Measurements from ENCODE around the gene SH3RF2. TPM values are rescaled to one million over a fixed set of nuclear protein-coding genes. Genes with fewer than 3 reads are reported as not detected.

SH3RF2 gene
- total RNA-seq, 4 donors from 2014 or later: 67.9 to 172 (median 96.3) TPM

DNA sequence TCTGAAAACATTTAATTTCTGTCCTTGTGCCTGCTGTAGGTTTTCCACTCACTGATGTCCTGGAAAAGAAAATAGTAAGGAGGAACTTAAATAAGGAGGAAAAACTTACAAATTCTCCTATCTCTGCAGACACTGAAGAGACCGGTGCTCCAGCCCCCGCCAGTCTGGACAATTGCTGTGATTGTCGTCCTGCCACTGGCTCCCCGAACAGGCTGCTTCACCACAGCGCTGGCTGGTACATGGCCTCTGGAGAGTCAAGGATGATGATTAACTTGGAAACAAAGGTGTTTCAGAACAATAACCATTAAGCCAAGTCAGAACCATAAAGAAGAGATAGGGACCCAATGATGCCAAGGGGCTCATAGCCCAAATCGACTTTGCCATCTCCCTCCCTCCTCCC lies 161.7 kb downstream of the SH3RF2 start:
- Histone ChIP-seq H3K4me3 (no peak overlapping the region), H3K36me3 (no peaks in the 10 kb centered on the region), H3K27me3 (no peaks in the 10 kb centered on the region), H3K27ac (no peak overlapping the region), H3K9me3 (no peaks in the 10 kb centered on the region), H3K4me1 (no peaks in the 10 kb centered on the region)
- no peak for DNase-seq
- 20 to 87% methylated on average over 2 to 6 of the region's 6 CpGs for WGBS, 2 donors (ENCODE audit: low coverage in 1 of 2)
- TF ChIP-seq POLR2A (IDR thresholded peaks at IDR 0.05) (no peak), POLR2AphosphoS5 (IDR thresholded peaks at IDR 0.05) (no peak), EP300 (IDR thresholded peaks at IDR 0.05; ENCODE audit: low read depth) (no peak)
- TF ChIP-seq, protein P1, sequence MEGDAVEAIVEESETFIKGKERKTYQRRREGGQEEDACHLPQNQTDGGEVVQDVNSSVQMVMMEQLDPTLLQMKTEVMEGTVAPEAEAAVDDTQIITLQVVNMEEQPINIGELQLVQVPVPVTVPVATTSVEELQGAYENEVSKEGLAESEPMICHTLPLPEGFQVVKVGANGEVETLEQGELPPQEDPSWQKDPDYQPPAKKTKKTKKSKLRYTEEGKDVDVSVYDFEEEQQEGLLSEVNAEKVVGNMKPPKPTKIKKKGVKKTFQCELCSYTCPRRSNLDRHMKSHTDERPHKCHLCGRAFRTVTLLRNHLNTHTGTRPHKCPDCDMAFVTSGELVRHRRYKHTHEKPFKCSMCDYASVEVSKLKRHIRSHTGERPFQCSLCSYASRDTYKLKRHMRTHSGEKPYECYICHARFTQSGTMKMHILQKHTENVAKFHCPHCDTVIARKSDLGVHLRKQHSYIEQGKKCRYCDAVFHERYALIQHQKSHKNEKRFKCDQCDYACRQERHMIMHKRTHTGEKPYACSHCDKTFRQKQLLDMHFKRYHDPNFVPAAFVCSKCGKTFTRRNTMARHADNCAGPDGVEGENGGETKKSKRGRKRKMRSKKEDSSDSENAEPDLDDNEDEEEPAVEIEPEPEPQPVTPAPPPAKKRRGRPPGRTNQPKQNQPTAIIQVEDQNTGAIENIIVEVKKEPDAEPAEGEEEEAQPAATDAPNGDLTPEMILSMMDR (IDR thresholded peaks at IDR 0.05): no peak
- in situ Hi-C loops (cut with MboI; ENCODE audit: low pct_ligation_motif_present in 1 of 4, low pct_unique_long_range_greater_than_20kb in 1 of 4, low sequenced_read_pairs in 3 of 4) (no loop called here), intact Hi-C loops (cut with DNase I; ENCODE audit: low total_unique reads) (no loop called here)

DNA sequence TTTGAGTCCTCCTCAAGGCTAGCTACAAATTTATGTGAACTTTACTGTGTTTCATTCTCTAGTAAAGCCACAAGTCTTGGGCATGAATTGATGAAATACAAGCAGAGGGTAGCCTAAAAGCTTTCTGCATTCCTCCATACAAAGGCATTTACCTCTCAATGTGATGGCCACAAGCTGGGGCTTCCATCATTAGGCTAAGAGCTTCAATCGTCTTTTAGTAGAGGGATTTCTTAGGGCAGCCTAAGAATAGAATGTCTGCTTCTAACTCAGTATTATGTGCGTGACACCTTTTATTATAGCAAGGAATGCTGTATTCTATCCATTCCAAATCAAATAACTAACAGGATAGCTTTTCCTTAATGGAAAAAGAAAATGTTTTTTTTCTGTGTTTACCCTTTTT lies 165.3 kb downstream of the SH3RF2 start:
- H3K4me1 ChIP-seq: no peaks in the 10 kb centered on the region
- H3K27me3 ChIP-seq: no peaks in the 10 kb centered on the region
- H3K36me3 ChIP-seq: no peaks in the 10 kb centered on the region
- intact Hi-C loops (cut with DNase I; ENCODE audit: low total_unique reads): no loop called here
- DNase-seq: no peak
- no peaks in the 10 kb centered on the region for H3K9me3 ChIP-seq
- in situ Hi-C loops (cut with MboI; ENCODE audit: low pct_ligation_motif_present in 1 of 4, low pct_unique_long_range_greater_than_20kb in 1 of 4, low sequenced_read_pairs in 3 of 4): no loop called here
- WGBS, 2 donors (ENCODE audit: low coverage in 1 of 2): 69 to 81% methylated on average over 2 of the region's 2 CpGs
- no peak overlapping the region for H3K27ac ChIP-seq
- no peak for TF ChIP-seq EP300 (IDR thresholded peaks at IDR 0.05; ENCODE audit: low read depth)
- TF ChIP-seq, protein P1 (IDR thresholded peaks at IDR 0.05): no peak
- TF ChIP-seq POLR2AphosphoS5 (IDR thresholded peaks at IDR 0.05): no peak
- no peak for TF ChIP-seq POLR2A (IDR thresholded peaks at IDR 0.05)
- H3K4me3 ChIP-seq: no peak overlapping the region

DNA sequence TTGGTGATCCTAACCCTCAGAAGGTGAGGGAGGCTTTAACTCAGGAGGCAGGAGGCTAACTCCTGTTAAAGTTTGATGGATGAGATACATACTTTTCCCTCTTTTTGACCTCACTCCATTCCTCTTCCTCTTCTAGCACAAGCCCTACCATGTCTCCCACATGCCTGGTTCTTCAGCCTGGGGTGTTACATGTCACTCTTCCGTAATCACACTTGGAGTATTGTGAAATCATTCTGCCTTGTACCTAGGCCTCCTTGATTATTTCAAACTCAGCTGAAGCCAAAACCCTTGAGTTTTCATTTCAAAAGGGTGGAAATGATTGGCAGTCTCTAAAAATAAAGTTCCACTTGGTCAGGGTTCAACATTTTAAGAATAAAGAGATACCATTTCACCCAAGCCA lies 167.2 kb downstream of the SH3RF2 start:
- in situ Hi-C loops (cut with MboI; ENCODE audit: low pct_ligation_motif_present in 1 of 4, low pct_unique_long_range_greater_than_20kb in 1 of 4, low sequenced_read_pairs in 3 of 4): no loop called here

DNA sequence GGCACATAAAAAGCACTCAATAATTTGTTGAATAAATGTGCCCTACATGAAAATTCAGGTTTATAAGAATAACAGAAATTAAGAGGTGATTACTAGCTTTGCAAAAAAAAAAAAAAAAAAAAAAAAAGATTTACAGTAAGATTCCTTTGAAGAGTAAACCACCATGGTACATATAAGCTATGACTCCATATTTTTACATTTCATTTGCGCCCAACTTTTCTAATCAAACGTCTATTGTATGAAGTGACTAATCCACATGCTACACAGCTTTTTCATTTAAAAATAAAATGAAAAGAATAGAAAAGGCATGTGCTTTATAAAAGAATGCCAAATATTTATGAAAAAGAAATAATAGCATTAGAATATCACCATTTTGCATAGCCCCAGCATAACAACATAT lies 169.1 kb downstream of the SH3RF2 start, which contains the start of gene PLAC8L1:
TSS of gene PLAC8L1 (minus strand) at position 101 of the 400 bp plus-strand sequence. CDS start 1,266 bp downstream, outside the sequence.
- Histone ChIP-seq H3K4me1 (no peaks in the 10 kb centered on the region), H3K36me3 (no peaks in the 10 kb centered on the region), H3K27me3 (no peaks in the 10 kb centered on the region), H3K4me3 (no peak within 1 kb of the TSS), H3K9me3 (no peaks in the 10 kb centered on the region), H3K27ac (no peak within 1 kb of the TSS)
- TF ChIP-seq POLR2AphosphoS5 (IDR thresholded peaks at IDR 0.05) (no peak), EP300 (IDR thresholded peaks at IDR 0.05; ENCODE audit: low read depth) (no peak)
- TF ChIP-seq, protein P1 (IDR thresholded peaks at IDR 0.05): no peak
- WGBS, 2 donors (ENCODE audit: low coverage in 1 of 2): 84 to 90% methylated on average over 2 of the region's 2 CpGs
- DNase-seq: no peak
- intact Hi-C loops (cut with DNase I; ENCODE audit: low total_unique reads) (no loop called here), in situ Hi-C loops (cut with MboI; ENCODE audit: low pct_ligation_motif_present in 1 of 4, low pct_unique_long_range_greater_than_20kb in 1 of 4, low sequenced_read_pairs in 3 of 4) (no loop called here)

More for the DNA sequence above, 167.2 kb downstream of the SH3RF2 start:
- no peaks in the 10 kb centered on the region for H3K27me3 ChIP-seq
- TF ChIP-seq, protein P1 (IDR thresholded peaks at IDR 0.05): no peak
- TF ChIP-seq POLR2A (IDR thresholded peaks at IDR 0.05): no peak
- no peak for TF ChIP-seq EP300 (IDR thresholded peaks at IDR 0.05; ENCODE audit: low read depth)
- TF ChIP-seq POLR2AphosphoS5 (IDR thresholded peaks at IDR 0.05): no peak
- intact Hi-C loops (cut with DNase I; ENCODE audit: low total_unique reads): no loop called here
- H3K4me1 ChIP-seq: no peaks in the 10 kb centered on the region
- 53 to 100% methylated on average over 1 of the region's 1 CpG for WGBS, 2 donors (ENCODE audit: low coverage in 1 of 2)
- no peak for DNase-seq
- no peak overlapping the region for H3K27ac ChIP-seq
- H3K4me3 ChIP-seq: no peak overlapping the region
- no peaks in the 10 kb centered on the region for H3K36me3 ChIP-seq
- no peaks in the 10 kb centered on the region for H3K9me3 ChIP-seq
